Neural cell (in vitro differentiated cells): Measurements from ENCODE around the gene SARS2. TPM values are rescaled to one million over a fixed set of nuclear protein-coding genes. Genes with fewer than 3 reads are reported as not detected.

Experiments used
- H2AFZ ChIP-seq: fragments of 200-600, 300-800 bp; sonication (generic), shearing (Covaris generic); 2 replicates; pipeline ENCODE4 v1.6.0; 2014; ENCODE audit warnings: low read depth, mild to moderate bottlenecking, antibody characterized with exemption, low read length, moderate library complexity
- H3F3A ChIP-seq: fragments of 200-600 bp; shearing (Covaris generic); 2 replicates; pipeline ENCODE4 v1.6.1; 2016; ENCODE audit warnings: mild to moderate bottlenecking, moderate library complexity, mixed read lengths, antibody characterized with exemption, low read length; ENCODE audit not compliant: insufficient read depth, poor library complexity, severe bottlenecking
- H3K27ac ChIP-seq: fragments of 200-600, 300-800 bp; sonication (generic), shearing (Covaris generic); 2 replicates; pipeline ENCODE4 v1.5.1; 2014; ENCODE audit warnings: mild to moderate bottlenecking, low read length, moderate library complexity
- H3K27me3 ChIP-seq: fragments of 300-800, 200-600 bp; sonication (generic), shearing (Covaris generic); 2 replicates; pipeline ENCODE4 v1.6.0; 2014; ENCODE audit warnings: mild to moderate bottlenecking, low read depth, low read length, moderate library complexity; ENCODE audit not compliant: insufficient read depth
- H3K36me3 ChIP-seq: fragments of 300-800, 200-600 bp; sonication (generic), shearing (Covaris generic); 2 replicates; pipeline ENCODE4 v1.5.1; 2014; ENCODE audit warnings: mild to moderate bottlenecking, antibody characterized with exemption, low read length, moderate library complexity; ENCODE audit not compliant: insufficient read depth
- H3K4me2 ChIP-seq: fragments of 300-800, 200-600 bp; sonication (generic), shearing (Covaris generic); 2 replicates; pipeline ENCODE4 v1.6.0; 2014; ENCODE audit warnings: mild to moderate bottlenecking, low read length
- H3K4me3 ChIP-seq: fragments of 300-800, 200-600 bp; sonication (generic), shearing (Covaris generic); 2 replicates; pipeline ENCODE4 v1.5.1; 2014; ENCODE audit warnings: mild to moderate bottlenecking, low read length, moderate library complexity
- H3K79me2 ChIP-seq: fragments of 200-600 bp; shearing (Covaris generic); replicated peaks from 2 replicates; pipeline ENCODE4 v1.6.0; 2014; ENCODE audit warnings: mild to moderate bottlenecking, low read length, moderate library complexity; ENCODE audit not compliant: insufficient read depth
- H3K9ac ChIP-seq: fragments of 300-800, 200-600 bp; sonication (generic), shearing (Covaris generic); 2 replicates; pipeline ENCODE4 v1.6.1; 2016; ENCODE audit warnings: mild to moderate bottlenecking, low read length, mixed read lengths
- H3K9me2 ChIP-seq: fragments of 200-600 bp; shearing (Covaris generic); 2 replicates; pipeline ENCODE4 v1.6.1; 2016; ENCODE audit warnings: mild to moderate bottlenecking, low read length, mixed read lengths; ENCODE audit not compliant: insufficient read depth
- H3K9me3 ChIP-seq: fragments of 200-600, 300-800 bp; sonication (generic), shearing (Covaris generic); 2 replicates; pipeline ENCODE4 v1.6.1; 2016; ENCODE audit warnings: mild to moderate bottlenecking, mixed run types, low read length, moderate library complexity, mixed read lengths
- H4K20me1 ChIP-seq: fragments of 200-600 bp; shearing (Covaris generic); 2 replicates; pipeline ENCODE4 v1.6.1; 2016; ENCODE audit warnings: mild to moderate bottlenecking, mixed run types; ENCODE audit not compliant: insufficient read depth
- CTCF ChIP-seq: fragments of 450-650 bp; IDR thresholded peaks from 2 replicates; pipeline ENCODE4 v1.5.1; 2014; ENCODE audit warnings: antibody characterized with exemption, mild to moderate bottlenecking, moderate library complexity; ENCODE audit not compliant: poor library complexity, severe bottlenecking
- EP300 ChIP-seq: fragments of 450-650 bp; conservative IDR thresholded peaks from 2 replicates; pipeline ENCODE4 v1.6.1; 2014; ENCODE audit warnings: antibody characterized with exemption, mild to moderate bottlenecking, moderate library complexity; ENCODE audit not compliant: poor library complexity, severe bottlenecking
- EZH2 ChIP-seq: fragments of 200-600, 300-800 bp; shearing (Covaris generic), sonication (generic); IDR thresholded peaks from 2 replicates; pipeline ENCODE4 v1.6.1; 2014; ENCODE audit warnings: antibody characterized with exemption, low read length, borderline replicate concordance, mild to moderate bottlenecking; ENCODE audit not compliant: insufficient read depth, poor library complexity, severe bottlenecking
- MXI1 ChIP-seq: fragments of 450-650 bp; conservative IDR thresholded peaks from 2 replicates; pipeline ENCODE4 v1.6.1; 2014; ENCODE audit warnings: antibody characterized with exemption, mild to moderate bottlenecking; ENCODE audit not compliant: poor library complexity, severe bottlenecking
- POLR2AphosphoS5 ChIP-seq: IDR thresholded peaks from 2 replicates; pipeline ENCODE4 v1.6.1; 2012
- RAD21 ChIP-seq: fragments of 450-650 bp; conservative IDR thresholded peaks from 2 replicates; pipeline ENCODE4 v1.6.1; 2014; ENCODE audit warnings: antibody characterized with exemption, mild to moderate bottlenecking, moderate library complexity
- REST ChIP-seq: IDR thresholded peaks from 2 replicates; pipeline ENCODE4 v1.6.1; 2012; ENCODE audit warnings: borderline replicate concordance
- SMC3 ChIP-seq: fragments of 450-650 bp; conservative IDR thresholded peaks from 2 replicates; pipeline ENCODE4 v1.6.1; 2014; ENCODE audit warnings: antibody characterized with exemption, mild to moderate bottlenecking, moderate library complexity; ENCODE audit not compliant: poor library complexity
- TAF1 ChIP-seq: IDR thresholded peaks from 2 replicates; pipeline ENCODE4 v1.6.1; 2012; ENCODE audit warnings: low read depth
- polyA plus RNA-seq: library from polyadenylated mRNA; depleted of rRNA; stranded (reverse); fragments of >200 nt; gene quantifications from 2 replicates; pipeline ENCODE4 v1.2.3, GENCODE V29; 2014

The SARS2 gene
- polyA plus RNA-seq, 1 donor from 2014 or later = 14.6 TPM

GRCh38 chr19:38879400-38879751, 51.2 kb downstream of the SARS2 start:
- Histone ChIP-seq H3K9ac (no peak overlapping the region), H3K27me3 (no peaks in the 10 kb centered on the region), H3K9me2 (no peaks in the 10 kb centered on the region), H3K4me2 (no peak overlapping the region), H2AFZ (no peak overlapping the region), H3K27ac (no peak overlapping the region), H3K4me3 (no peak overlapping the region), H3K9me3 (no peaks in the 10 kb centered on the region), H3K36me3 (no peaks in the 10 kb centered on the region), H3F3A (no peaks in the 10 kb centered on the region), H3K79me2 (no peaks in the 10 kb centered on the region), H4K20me1 (no peaks in the 10 kb centered on the region)
- TF ChIP-seq MXI1 (no peak), CTCF (no peak), REST (no peak), POLR2AphosphoS5 (no peak), RAD21 (no peak), EP300 (no peak), TAF1 (no peak), EZH2 (no peak)

- no peaks in the 10 kb centered on the region for H3K9me3 ChIP-seq
- no peaks in the 10 kb centered on the region for H3K9me2 ChIP-seq
- no peak overlapping the region for H3K4me3 ChIP-seq
- H3K36me3 ChIP-seq = no peaks in the 10 kb centered on the region
- H3K27ac ChIP-seq = no peak overlapping the region
- H3K9ac ChIP-seq = no peak overlapping the region
- TF ChIP-seq SMC3 (no peak), TAF1 (no peak), EP300 (no peak), RAD21 (no peak), EZH2 (no peak), POLR2AphosphoS5 (no peak), CTCF (no peak), REST (no peak), MXI1 (no peak)
- H4K20me1 ChIP-seq = no peaks in the 10 kb centered on the region
- no peak overlapping the region for H2AFZ ChIP-seq
- no peaks in the 10 kb centered on the region for H3F3A ChIP-seq
- H3K27me3 ChIP-seq = no peaks in the 10 kb centered on the region
- no peaks in the 10 kb centered on the region for H3K79me2 ChIP-seq
- no peak overlapping the region for H3K4me2 ChIP-seq
These were observed 51.8 kb downstream of the SARS2 start for GRCh38 chr19:38878575-38879399.
